LNCaP clone FGC (cell line): ENCODE data around the gene ARHGEF4.

Experiments used
- DNase-seq: peaks from one replicate; pipeline ENCODE4 v3.0.0-alpha.2; 2011; ENCODE audit warnings: low read depth
- H3K4me3 ChIP-seq: 2 replicates; pipeline ENCODE4 v1.5.1; 2011; ENCODE audit warnings: mild to moderate bottlenecking, low read depth, low read length, control low read depth
- TF ChIP-seq, protein P1 (sequence below): IDR thresholded peaks from 2 replicates; pipeline ENCODE4 v1.5.1; 2012; ENCODE audit warnings: mild to moderate bottlenecking; ENCODE audit not compliant: control insufficient read depth, insufficient read depth; ENCODE audit errors: extremely low read depth

Gene ARHGEF4

DNA sequence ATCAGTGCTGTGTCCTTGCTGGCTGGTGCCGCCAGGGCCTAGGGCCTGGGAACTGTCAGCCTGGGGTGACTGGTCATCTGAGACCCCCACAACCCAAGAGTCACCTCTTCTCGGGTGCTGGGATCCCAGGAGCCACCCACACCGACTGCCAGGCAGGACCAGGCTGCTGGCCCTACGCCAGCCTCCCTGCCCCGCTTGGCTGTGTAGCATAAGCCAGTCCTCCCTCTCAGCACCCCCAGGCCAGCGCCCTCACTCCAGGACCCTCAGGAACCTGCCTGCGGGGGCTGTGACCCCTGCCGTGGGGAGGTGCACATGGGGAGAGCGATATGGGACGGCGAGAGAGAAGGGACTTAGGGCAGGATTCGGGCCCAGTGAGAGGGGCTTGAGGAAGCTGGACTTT is 9.5 kb downstream of the ARHGEF4 start:
- DNase-seq: no peak
- H3K4me3 ChIP-seq: no peak overlapping the region
- TF ChIP-seq, protein P1, sequence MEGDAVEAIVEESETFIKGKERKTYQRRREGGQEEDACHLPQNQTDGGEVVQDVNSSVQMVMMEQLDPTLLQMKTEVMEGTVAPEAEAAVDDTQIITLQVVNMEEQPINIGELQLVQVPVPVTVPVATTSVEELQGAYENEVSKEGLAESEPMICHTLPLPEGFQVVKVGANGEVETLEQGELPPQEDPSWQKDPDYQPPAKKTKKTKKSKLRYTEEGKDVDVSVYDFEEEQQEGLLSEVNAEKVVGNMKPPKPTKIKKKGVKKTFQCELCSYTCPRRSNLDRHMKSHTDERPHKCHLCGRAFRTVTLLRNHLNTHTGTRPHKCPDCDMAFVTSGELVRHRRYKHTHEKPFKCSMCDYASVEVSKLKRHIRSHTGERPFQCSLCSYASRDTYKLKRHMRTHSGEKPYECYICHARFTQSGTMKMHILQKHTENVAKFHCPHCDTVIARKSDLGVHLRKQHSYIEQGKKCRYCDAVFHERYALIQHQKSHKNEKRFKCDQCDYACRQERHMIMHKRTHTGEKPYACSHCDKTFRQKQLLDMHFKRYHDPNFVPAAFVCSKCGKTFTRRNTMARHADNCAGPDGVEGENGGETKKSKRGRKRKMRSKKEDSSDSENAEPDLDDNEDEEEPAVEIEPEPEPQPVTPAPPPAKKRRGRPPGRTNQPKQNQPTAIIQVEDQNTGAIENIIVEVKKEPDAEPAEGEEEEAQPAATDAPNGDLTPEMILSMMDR: no peak

DNA sequence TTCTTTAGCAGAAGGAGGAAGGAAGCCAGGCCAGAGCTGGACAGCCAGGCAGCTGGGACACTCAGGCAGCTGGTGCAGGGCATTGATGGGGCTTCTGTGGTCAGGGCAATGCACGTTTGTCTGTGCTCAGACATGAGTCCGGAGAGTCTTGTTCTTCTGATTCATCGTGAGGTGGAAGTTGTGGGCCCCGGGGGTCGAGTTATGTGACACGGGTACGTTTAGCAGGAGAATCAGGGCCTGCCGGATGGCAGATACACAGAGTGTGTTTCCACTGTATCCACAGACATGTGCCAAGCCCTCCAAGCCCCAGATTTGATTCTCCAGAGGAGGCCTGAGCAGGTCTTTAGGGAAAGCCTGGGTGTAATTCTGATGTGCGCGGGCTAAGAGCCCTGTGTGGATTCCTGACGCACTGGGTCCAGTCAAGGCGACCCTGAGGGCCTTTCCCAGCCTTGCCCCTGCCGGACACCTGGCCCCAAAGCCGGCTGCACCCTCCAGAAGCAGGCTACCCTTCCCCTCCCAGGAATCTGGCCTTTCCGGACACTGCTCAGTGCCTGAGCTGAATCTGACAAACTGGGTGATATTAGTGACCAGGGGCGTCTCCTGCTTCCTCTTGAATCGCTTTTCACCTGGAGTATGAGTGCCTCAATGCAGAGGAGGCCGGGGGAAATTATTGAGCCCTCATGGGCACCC is 10.1 kb downstream of the ARHGEF4 start:
- DNase-seq: no peak
- H3K4me3 ChIP-seq: no peak overlapping the region
- TF ChIP-seq, protein P1: no peak

DNA sequence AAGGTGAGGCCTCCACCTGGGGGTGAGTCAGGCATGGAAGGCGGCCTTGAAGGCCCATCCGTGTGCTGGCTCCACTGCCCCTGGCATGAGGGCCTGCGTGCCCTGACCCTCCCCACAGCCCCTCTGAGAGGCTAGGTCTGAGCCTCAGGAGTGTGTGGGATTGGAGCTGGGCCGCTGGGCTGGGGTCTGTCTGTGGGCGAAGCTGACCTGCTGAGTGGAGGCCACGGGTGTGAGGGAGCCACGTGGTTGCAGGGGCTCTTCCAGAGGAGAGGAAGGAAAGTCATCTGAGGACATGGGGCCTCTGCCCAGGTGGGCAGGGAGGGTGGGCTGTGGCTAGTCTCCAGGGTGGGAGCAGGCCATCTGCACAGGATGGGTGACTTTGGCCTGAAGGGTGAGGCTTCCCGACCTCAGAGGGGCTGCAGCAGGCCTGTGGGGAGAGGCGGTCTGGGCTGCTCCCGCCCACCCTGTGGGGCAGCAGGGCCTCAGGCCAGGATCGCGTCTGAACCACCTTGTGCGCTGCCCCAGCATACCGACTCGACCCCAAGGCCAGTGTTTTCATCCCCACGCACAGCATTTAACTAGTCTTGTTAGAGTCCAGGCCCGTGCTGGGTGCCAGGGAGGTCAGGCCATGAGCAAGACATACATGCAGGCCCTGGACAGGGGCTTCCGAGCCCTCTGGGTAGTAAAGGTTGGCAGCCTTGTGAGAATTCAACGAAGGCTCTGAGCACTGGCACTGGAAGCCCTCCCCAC is 11.2 kb downstream of the ARHGEF4 start:
- TF ChIP-seq, protein P1: no peak
- no peak overlapping the region for H3K4me3 ChIP-seq
- DNase-seq: no peak

DNA sequence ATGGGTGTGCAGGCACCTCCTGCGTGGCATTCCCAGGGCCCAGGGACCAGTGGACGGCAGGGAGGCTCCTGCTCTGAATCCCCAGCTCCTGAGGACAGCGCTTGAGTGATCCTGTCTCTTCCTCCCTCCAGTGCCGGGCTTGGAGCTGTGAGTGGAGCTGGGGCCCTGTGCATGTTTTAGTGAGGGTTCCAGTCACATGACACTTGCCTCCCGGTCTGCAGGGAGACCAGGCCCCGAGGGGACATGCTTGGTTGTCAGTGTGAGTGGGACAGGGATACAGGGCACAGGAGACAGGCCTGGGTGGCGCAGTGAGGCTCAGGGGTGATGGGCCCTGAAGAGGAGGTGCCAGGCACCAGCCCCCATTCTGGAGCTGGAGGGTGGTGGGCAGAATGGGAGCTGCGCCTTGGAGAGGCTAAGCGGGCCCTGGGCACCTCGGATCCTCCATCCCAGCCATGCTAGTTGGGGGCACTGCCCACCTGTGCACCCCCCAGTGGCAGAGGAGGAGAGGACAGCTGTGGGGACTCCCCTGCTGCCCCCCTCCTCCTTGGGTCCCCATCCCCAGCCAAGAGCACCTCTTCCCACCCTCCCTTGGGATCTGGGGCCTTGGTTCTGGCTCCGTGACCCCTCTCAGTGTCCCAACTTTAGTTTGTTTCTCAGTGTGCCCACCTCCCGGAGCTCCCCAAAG is 12.0 kb downstream of the ARHGEF4 start:
- TF ChIP-seq, protein P1: no peak
- no peak for DNase-seq
- no peak overlapping the region for H3K4me3 ChIP-seq

DNA sequence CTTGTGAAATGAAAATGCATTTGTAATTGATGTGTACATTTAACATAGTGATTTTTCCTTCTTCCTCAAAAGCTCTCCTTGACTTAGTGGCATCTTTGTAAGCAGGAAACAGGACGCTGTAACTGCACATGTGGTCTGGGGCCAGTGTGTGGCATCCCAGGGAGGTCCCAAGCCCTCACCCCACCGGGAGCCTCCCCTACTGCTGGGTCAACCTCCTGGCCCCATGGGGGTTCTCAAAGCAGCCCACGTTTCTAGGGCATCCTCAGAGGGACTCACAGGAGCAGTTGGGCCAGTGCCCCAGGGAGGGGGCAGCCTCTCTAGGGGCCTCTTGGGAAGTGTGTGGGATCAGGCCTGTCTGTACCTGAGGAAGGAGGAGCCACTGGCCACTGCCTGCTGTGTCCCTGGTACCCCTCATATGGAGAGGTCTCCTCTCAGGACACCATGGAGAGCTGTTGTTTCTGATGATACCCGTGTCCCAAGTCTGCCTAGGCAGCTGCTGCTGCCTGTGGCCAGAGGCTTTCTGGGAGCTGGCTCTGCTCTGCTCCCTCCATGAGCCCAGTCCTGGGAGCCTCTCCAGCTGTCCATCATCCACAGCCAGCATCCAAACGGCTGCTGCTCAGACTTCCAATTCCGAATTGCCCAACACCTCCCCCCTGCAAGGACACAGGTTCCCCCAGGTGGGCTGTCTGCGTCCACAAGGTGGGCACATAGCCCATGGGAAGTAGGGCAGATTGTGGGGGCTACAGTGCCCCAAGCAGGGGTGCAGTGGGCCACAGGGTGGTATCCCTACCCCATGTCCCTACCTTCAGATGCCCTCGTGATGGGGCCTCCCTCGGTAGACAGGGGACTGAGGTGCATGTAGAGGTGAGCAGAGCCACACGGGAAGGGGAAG is 13.4 kb downstream of the ARHGEF4 start:
- no peak overlapping the region for H3K4me3 ChIP-seq
- no peak for DNase-seq
- TF ChIP-seq, protein P1: no peak

DNA sequence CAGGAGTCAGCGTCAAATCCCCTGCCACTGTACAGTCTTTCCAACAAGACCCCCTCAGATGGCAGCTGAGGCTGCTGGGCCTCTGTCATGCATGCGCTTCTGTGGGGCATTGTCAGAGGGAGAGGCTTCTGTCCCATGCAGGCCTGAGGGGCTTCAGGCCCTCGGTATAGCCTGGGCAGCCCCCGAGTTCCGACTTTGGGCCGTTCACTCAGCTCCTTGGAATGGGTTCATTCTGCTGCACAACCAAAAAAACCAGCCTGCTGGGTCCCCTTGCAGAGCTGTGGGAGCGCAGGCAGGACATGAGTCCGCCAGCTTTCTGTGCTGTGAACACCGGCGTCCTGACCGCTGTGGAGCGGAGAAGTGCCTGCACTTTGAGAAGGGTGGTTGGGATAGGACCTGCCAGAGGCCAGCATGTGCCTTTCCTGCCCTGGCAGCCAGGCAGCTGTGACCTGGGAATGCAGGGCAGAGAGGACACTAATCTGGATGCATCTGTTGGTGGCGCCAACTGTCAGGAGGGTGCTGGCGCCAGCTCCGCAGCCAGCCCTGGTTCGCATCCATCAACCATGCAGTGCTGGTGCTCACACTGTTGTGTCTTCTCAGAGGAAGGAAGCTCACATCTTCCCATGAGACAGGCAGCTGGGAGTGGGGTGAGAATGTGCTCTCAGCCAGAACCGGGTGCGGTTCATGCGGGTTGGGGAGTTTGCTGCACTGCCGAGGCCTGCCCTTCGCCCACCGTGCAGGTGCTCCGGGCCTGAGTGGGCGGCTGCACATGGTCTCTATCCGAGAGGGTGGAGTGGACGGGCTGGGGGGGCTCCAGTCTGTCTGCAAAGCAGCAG is 14.3 kb downstream of the ARHGEF4 start:
- no peak overlapping the region for H3K4me3 ChIP-seq
- DNase-seq: no peak
- TF ChIP-seq, protein P1: no peak
